BLaER1 treated with 17β-estradiol and CSF1 and Interleukin-3, amounts not matched to agents 10 nM and 100 nM (cell line): ENCODE measurements around the gene HDHD5.
A peak's percentile ranks its signal among the peaks of the same experiment; 100 is the strongest.

ENCODE experiments used
- H3K27ac ChIP-seq, 11 experiments: shearing (Covaris generic); formaldehyde crosslinking; 2 replicates each; pipeline ENCODE4 v1.8.1; 2022
- H3K27me3 ChIP-seq, 11 experiments: shearing (Covaris generic); formaldehyde crosslinking; 2 replicates each; pipeline ENCODE4 v1.8.1; 2022
- H3K36me3 ChIP-seq, 11 experiments: shearing (Covaris generic); formaldehyde crosslinking; 2 replicates each; pipeline ENCODE4 v1.8.1; 2022
- H3K4me1 ChIP-seq, 10 experiments: shearing (Covaris generic); formaldehyde crosslinking; 2 replicates each; pipeline ENCODE4 v1.8.1; 2022
- H3K4me2 ChIP-seq, 11 experiments: shearing (Covaris generic); formaldehyde crosslinking; 2 replicates each; pipeline ENCODE4 v1.8.1; 2022
- H3K4me3 ChIP-seq, 10 experiments: shearing (Covaris generic); formaldehyde crosslinking; 2 replicates each; pipeline ENCODE4 v1.8.1; 2022
- H3K9ac ChIP-seq, 11 experiments: shearing (Covaris generic); formaldehyde crosslinking; 2 replicates each; pipeline ENCODE4 v1.8.1; 2022
- H3K9me3 ChIP-seq, 11 experiments: shearing (Covaris generic); formaldehyde crosslinking; replicated peaks in 1 of 11; 2 replicates each; pipeline ENCODE4 v1.8.1; 2022
- H4K20me1 ChIP-seq, 11 experiments: shearing (Covaris generic); formaldehyde crosslinking; 2 replicates each; pipeline ENCODE4 v1.8.1; 2022
- Cebpa-rat ChIP-seq, 11 experiments: shearing (Covaris generic); IDR thresholded peaks; 2 replicates each; pipeline ENCODE4 v1.8.1; 2022

HDHD5 gene

DNA sequence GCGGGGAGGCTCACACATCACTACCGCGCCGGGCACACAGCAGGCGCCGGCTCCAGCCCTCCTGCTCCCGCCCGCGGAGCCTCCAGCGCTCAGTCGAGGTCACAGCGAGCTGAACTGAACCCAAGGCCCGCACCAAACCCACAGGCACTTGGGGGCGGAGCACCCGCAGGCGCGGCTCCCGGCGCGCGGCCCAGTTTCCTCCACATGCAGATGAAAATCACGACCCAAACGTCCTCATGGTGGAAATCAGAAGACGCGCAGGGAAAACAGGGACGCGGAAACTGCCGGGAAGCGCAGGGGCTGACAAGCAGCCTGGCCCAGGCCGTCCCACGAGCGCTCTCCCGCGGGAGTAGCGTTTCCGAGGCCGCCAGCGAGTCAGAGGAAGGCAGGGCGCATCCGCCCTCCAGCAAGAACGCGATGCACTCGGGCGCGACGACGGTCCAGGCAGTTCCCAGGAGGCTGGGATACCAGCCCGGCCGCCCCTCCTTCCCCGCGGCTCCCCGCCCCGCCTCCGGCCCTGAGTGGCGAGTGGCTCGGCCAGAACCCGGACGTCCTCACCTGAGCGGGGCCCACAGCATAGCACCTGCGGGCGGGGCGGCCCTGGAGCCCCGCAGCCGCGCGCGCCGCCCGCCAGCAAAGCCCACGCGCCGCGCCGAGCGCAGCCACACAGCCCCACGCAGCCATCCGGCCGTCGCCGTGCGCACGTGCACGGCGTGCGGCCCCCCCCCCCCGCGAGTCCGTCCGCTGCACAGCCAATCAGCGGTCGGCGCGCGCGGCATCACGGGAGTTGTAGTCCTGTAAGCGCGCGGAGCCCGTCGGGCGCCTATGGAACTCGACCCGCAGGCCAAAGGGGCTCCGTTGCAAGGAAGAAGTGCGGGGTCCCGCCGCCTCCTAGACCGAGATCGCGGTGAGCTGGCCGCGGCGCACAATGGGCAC is at the start of gene HDHD5:
TSS of gene HDHD5 (minus strand) at position 710 of the 936 bp plus-strand sequence. CDS start at position 684, 26 bp downstream.
- no peak for TF ChIP-seq Cebpa-rat (IDR thresholded peaks at IDR 0.05)
- H3K4me2 ChIP-seq, result peak within 1 kb of the TSS; percentile 80 to 97 (median 91)
- H4K20me1 ChIP-seq, result peaks cover 26 to 47% (median 42%) of the 10 kb centered on the region in 11 experiments; a peak in 21 of 22 replicates
- H3K9me3 ChIP-seq, result no peaks in the 10 kb centered on the region
- peak within 1 kb of the TSS; percentile 51 to 93 (median 89) for H3K27ac ChIP-seq
- H3K9ac ChIP-seq, result peak within 1 kb of the TSS; percentile 73 to 93 (median 86)
- peaks cover 0 to 24% (median 2%) of the 10 kb centered on the region in 11 experiments; a peak in 10 of 22 replicates for H3K36me3 ChIP-seq
- peaks cover 41 to 52% (median 49%) of the 10 kb centered on the region in 10 experiments for H3K4me1 ChIP-seq
- peak within 1 kb of the TSS; percentile 63 to 81 (median 74) for H3K4me3 ChIP-seq
- no peaks in the 10 kb centered on the region for H3K27me3 ChIP-seq

GRCh38 chr22:17205432-17205831 is 46.4 kb upstream of the HDHD5 start:
- H3K4me2 ChIP-seq, result no peak overlapping the region
- H3K9ac ChIP-seq, result 0 out of 22 replicates have a peak overlapping the region, but pooled peaks of 1 of the 11 experiments have one; percentile 29
- H3K27ac ChIP-seq, result no peak overlapping the region
- H3K36me3 ChIP-seq, result peaks cover 0 to 61% (median 0%) of the 10 kb centered on the region in 11 experiments; a peak in 5 of 22 replicates
- H4K20me1 ChIP-seq, result no peaks in the 10 kb centered on the region
- no peak overlapping the region for H3K4me3 ChIP-seq
- H3K4me1 ChIP-seq, result peaks cover 0 to 7% (median 0%) of the 10 kb centered on the region in 10 experiments; a peak in 2 of 20 replicates
- TF ChIP-seq Cebpa-rat (IDR thresholded peaks at IDR 0.05), result no peak
- no peaks in the 10 kb centered on the region for H3K9me3 ChIP-seq
- no peaks in the 10 kb centered on the region for H3K27me3 ChIP-seq

DNA sequence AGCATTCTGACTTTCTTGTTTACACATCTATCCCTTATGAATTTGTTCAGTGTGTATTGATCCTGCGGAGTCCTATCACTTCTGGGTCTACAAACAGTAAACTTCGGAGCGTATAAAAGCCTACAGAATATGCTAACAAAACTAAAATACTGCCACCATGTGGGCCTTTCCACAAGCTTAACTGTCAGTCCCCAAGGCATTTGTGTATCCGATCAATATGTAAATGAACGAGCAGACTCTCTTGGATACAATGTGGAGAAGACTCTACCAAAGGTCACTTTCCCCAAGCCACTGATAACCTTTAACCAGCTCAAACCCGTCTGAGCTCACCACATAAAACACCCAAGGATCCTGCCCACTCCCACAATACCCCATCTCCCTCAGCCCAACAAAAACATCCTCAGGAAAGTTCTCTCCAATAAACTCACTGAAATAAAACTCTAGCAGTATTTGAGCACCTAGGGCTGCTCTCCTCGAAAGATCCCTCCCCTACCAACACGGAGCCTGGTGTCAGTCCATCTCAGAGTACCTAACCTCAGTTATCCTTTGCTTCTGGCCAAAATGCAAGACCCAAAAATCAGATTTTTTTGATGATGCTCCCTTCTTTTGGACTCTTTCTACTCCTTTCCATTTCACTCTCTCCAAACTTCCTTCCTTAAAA is 42.3 kb upstream of the HDHD5 start:
- no peak overlapping the region for H3K27ac ChIP-seq
- no peaks in the 10 kb centered on the region for H3K27me3 ChIP-seq
- no peak overlapping the region for H3K9ac ChIP-seq
- H3K4me3 ChIP-seq, result no peak overlapping the region
- TF ChIP-seq Cebpa-rat (IDR thresholded peaks at IDR 0.05), result no peak
- H3K4me1 ChIP-seq, result peaks cover 0 to 13% (median 6%) of the 10 kb centered on the region in 10 experiments; a peak in 9 of 20 replicates
- H3K4me2 ChIP-seq, result no peak overlapping the region
- no peaks in the 10 kb centered on the region for H4K20me1 ChIP-seq
- H3K9me3 ChIP-seq, result no peaks in the 10 kb centered on the region
- H3K36me3 ChIP-seq, result peaks cover 0 to 63% (median 0%) of the 10 kb centered on the region in 11 experiments; a peak in 5 of 22 replicates

DNA sequence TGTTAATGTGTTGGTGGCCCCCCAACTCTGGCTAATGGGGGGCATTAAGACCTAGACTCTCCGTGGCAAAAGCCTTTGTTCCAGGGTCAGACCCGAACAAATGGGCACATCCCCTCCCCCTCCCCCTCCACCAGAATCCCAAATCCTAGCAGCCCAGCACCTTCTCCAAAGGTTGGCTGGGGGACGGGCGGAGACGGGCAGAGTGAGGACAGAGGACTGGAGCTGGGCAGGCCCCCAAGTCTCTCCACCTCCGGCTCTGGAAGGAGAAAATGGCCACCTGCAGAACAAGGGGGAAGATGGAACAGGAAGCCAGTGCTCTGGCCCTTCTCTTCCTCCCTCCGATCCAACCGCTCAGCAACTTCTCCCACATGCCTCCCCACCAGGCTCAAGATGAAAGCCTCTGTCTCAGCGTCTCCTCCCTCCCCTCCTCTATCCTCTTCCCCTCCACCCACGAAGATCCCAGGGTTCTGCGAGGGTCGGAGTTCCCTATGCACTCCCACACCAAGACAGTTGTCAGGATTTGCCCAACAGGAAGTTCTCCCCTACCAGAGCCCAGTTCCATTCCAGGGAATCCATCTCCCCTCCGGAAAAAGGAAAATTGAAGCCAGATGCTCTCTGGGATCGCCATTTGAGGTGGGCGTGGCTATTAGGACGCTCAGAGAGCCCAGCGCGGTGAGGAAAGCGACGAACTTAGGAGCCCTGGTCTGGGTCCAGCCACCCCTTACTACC is 40.1 kb upstream of the HDHD5 start:
- Histone ChIP-seq H3K27ac (no peak overlapping the region), H3K9me3 (no peaks in the 10 kb centered on the region), H3K36me3 (peaks cover 0 to 44% (median 0%) of the 10 kb centered on the region in 11 experiments; a peak in 5 of 22 replicates), H3K4me1 (peaks cover 0 to 17% (median 0%) of the 10 kb centered on the region in 10 experiments; a peak in 8 of 20 replicates), H3K27me3 (no peaks in the 10 kb centered on the region), H3K9ac (no peak overlapping the region), H3K4me2 (peak overlapping the region in 5 of 11 experiments; percentile 10 to 53 (median 18); a peak in 4 of 22 replicates), H4K20me1 (no peaks in the 10 kb centered on the region), H3K4me3 (no peak overlapping the region)
- TF ChIP-seq Cebpa-rat (IDR thresholded peaks at IDR 0.05), result no peak

- Histone ChIP-seq H3K4me1 (peaks cover 0 to 22% (median 0%) of the 10 kb centered on the region in 10 experiments; a peak in 8 of 20 replicates), H3K9ac (no peak overlapping the region), H3K36me3 (peaks cover 0 to 36% (median 0%) of the 10 kb centered on the region in 11 experiments; a peak in 5 of 22 replicates), H3K9me3 (no peaks in the 10 kb centered on the region), H3K27ac (peak overlapping the region in 1 of 11 experiments; percentile 13; a peak in 1 of 22 replicates), H3K4me2 (peak overlapping the region in 4 of 11 experiments; percentile 10 to 53 (median 32); a peak in 3 of 22 replicates), H3K27me3 (no peaks in the 10 kb centered on the region), H3K4me3 (no peak overlapping the region), H4K20me1 (no peaks in the 10 kb centered on the region)
- no peak for TF ChIP-seq Cebpa-rat (IDR thresholded peaks at IDR 0.05)
Measured at GRCh38 chr22:17198170-17199002, 39.3 kb upstream of the HDHD5 start.

DNA sequence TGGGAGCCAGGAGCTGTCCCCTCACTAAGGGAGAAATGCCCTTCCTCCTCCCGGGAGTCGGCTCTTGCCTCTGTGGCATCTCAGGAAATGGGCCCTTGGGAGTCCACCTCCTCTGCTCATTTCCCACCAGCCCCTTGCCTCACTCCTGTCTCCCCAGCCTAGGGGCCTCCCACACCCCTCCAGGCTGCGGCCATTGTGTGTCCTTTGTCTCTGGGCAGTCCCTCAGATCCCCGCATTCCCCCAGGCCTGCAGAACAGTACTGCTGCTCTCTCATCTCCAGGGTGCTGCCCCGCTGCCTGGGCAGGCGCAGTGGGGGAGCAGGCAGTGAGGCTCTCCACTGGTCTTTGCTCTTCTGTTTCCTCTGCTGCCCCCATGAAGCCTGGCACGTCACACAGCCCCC is 35.1 kb upstream of the HDHD5 start:
- H4K20me1 ChIP-seq, result no peaks in the 10 kb centered on the region
- peaks cover 0 to 31% (median 0%) of the 10 kb centered on the region in 11 experiments; a peak in 4 of 22 replicates for H3K36me3 ChIP-seq
- H3K27me3 ChIP-seq, result no peaks in the 10 kb centered on the region
- TF ChIP-seq Cebpa-rat (IDR thresholded peaks at IDR 0.05), result no peak
- no peak overlapping the region for H3K4me3 ChIP-seq
- no peaks in the 10 kb centered on the region for H3K9me3 ChIP-seq
- H3K4me1 ChIP-seq, result peaks cover 0 to 18% (median 0%) of the 10 kb centered on the region in 10 experiments; a peak in 8 of 20 replicates
- H3K4me2 ChIP-seq, result peak overlapping the region in 2 of 11 experiments; percentile 3 to 36; a peak in 3 of 22 replicates
- H3K27ac ChIP-seq, result peak overlapping the region in 1 of 11 experiments; percentile 0; a peak in 1 of 22 replicates
- H3K9ac ChIP-seq, result no peak overlapping the region

GRCh38 chr22:17192186-17192585 is 33.1 kb upstream of the HDHD5 start:
- peaks cover 0 to 16% (median 3%) of the 10 kb centered on the region in 10 experiments; a peak in 9 of 20 replicates for H3K4me1 ChIP-seq
- H3K4me2 ChIP-seq, result no peak overlapping the region
- TF ChIP-seq Cebpa-rat (IDR thresholded peaks at IDR 0.05), result no peak
- H3K4me3 ChIP-seq, result no peak overlapping the region
- H3K9me3 ChIP-seq, result no peaks in the 10 kb centered on the region
- H3K36me3 ChIP-seq, result peaks cover 0 to 41% (median 0%) of the 10 kb centered on the region in 11 experiments; a peak in 4 of 22 replicates
- no peak overlapping the region for H3K9ac ChIP-seq
- H3K27ac ChIP-seq, result no peak overlapping the region
- no peaks in the 10 kb centered on the region for H4K20me1 ChIP-seq
- H3K27me3 ChIP-seq, result no peaks in the 10 kb centered on the region
